Upper lobe of left lung (tissue), 6 donors: ENCODE results near the gene KDM4F. TPM values are rescaled to one million over a fixed set of nuclear protein-coding genes. Genes with fewer than 3 reads are reported as not detected.

Source experiments
- ATAC-seq, 2 donors: fragments of 200-7000 bp; cut with Tn5 transposase; one replicate each; pipeline ENCODE4 v1.9.1; 2022; ENCODE audit warnings: mild to moderate bottlenecking in 2 of 2, moderate library complexity in 2 of 2; ENCODE audit not compliant: low FRiP score in 2 of 2
- DNase-seq, 2 donors: peaks; one replicate each; pipeline ENCODE4 v3.0.0-alpha.2; 2019 to 2020
- H3K27ac ChIP-seq, 4 donors: fragments of 200-600 bp; sonication (generic); one replicate each; pipeline ENCODE4 v1.5.1; 2016 to 2019
- H3K27me3 ChIP-seq, 4 donors: fragments of 200-600 bp; sonication (generic); one replicate each; pipeline ENCODE4 v1.5.1; 2017 to 2019
- H3K36me3 ChIP-seq, 4 donors: fragments of 200-600 bp; sonication (generic); one replicate each; pipeline ENCODE4 v1.5.1; 2016 to 2019
- H3K4me1 ChIP-seq, 4 donors: fragments of 200-600 bp; sonication (generic); one replicate each; pipeline ENCODE4 v1.5.1; 2018 to 2019
- H3K4me3 ChIP-seq, 4 donors: fragments of 200-600 bp; sonication (generic); one replicate each; pipeline ENCODE4 v1.5.1; 2017 to 2019; ENCODE audit warnings: mild to moderate bottlenecking in 2 of 4, moderate library complexity in 1 of 4
- H3K9me3 ChIP-seq, 4 donors: fragments of 200-600 bp; sonication (generic); one replicate each; pipeline ENCODE4 v1.5.1; 2018 to 2019
- EP300 ChIP-seq, 4 donors: sonication (generic); formaldehyde crosslinking; IDR thresholded peaks; one replicate each; pipeline ENCODE4 v1.5.1; 2017; ENCODE audit warnings: antibody characterized with exemption in 4 of 4, control low read depth in 2 of 4
- POLR2A ChIP-seq, 4 donors: fragments of 450-650 bp; IDR thresholded peaks; one replicate each; pipeline ENCODE4 v1.5.1; 2016 to 2017; ENCODE audit warnings: antibody characterized with exemption in 4 of 4, mild to moderate bottlenecking in 2 of 4
- POLR2AphosphoS5 ChIP-seq, 2 donors: sonication (generic); formaldehyde crosslinking; IDR thresholded peaks; one replicate each; pipeline ENCODE4 v1.5.1; 2017; ENCODE audit warnings: antibody characterized with exemption in 2 of 2
- WGBS, 2 donors: methylation state at CpG; one replicate each; pipeline ENCODE4 v1.1.5; 2017 to 2018; 5-methylcytosine and 5-hydroxymethylcytosine counted together
- total RNA-seq, 6 donors: library from RNA; depleted of rRNA in 4 of 6; stranded (reverse); fragments of >200 nt in 4 of 6; gene quantifications; one replicate each; pipeline versions ENCODE4 v1.1.0 to v1.2.1, GENCODE V29; 2016 to 2021
- TF ChIP-seq, protein P1 (sequence below), 6 experiments: fragments of 450-650 bp in 4 of 6; fragments of 200-600 bp in 2 of 6; sonication (generic) in 2 of 6; IDR thresholded peaks; one replicate each; pipeline ENCODE4 v1.5.1; 2016 to 2019; ENCODE audit warnings: antibody characterized with exemption in 6 of 6
- donor health status: DM: no; HTN: no; CAD: no; lungs with moderate emphysema.
- donor health status: DM: no; HTN: yes; CAD: no; lungs with severe emphysema.

KDM4F gene
- total RNA-seq, 6 donors from 2014 or later = not detected

DNA sequence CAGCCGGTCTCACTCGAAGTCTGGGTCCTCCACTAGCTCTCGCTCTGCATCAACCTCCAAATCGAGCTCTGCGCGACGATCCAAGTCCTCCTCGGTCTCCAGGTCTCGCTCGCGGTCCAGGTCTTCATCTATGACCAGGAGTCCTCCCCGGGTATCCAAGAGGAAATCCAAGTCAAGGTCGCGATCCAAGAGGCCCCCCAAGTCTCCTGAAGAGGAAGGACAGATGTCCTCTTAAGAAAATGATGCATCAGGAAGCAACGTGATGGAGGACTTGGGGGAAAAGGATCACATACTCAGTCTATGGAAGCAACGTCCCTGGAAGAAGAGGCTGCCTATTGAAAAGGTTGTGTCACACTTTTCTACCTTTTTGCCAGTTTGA is 18.6 kb downstream of the KDM4F start:
- TF ChIP-seq EP300 (IDR thresholded peaks at IDR 0.05) = no peak
- no peak for TF ChIP-seq POLR2AphosphoS5 (IDR thresholded peaks at IDR 0.05)
- no peak for TF ChIP-seq POLR2A (IDR thresholded peaks at IDR 0.05)
- TF ChIP-seq, protein P1, sequence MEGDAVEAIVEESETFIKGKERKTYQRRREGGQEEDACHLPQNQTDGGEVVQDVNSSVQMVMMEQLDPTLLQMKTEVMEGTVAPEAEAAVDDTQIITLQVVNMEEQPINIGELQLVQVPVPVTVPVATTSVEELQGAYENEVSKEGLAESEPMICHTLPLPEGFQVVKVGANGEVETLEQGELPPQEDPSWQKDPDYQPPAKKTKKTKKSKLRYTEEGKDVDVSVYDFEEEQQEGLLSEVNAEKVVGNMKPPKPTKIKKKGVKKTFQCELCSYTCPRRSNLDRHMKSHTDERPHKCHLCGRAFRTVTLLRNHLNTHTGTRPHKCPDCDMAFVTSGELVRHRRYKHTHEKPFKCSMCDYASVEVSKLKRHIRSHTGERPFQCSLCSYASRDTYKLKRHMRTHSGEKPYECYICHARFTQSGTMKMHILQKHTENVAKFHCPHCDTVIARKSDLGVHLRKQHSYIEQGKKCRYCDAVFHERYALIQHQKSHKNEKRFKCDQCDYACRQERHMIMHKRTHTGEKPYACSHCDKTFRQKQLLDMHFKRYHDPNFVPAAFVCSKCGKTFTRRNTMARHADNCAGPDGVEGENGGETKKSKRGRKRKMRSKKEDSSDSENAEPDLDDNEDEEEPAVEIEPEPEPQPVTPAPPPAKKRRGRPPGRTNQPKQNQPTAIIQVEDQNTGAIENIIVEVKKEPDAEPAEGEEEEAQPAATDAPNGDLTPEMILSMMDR (IDR thresholded peaks at IDR 0.05) = no peak
- H3K4me3 ChIP-seq = peak overlapping the region; percentile 63 to 76 (median 70)
- no peaks in the 10 kb centered on the region for H3K9me3 ChIP-seq
- peak in 1 of 2 donors; percentile 4 for ATAC-seq
- H3K4me1 ChIP-seq = peaks cover 6 to 15% (median 10%) of the 10 kb centered on the region in 4 donors
- H3K27ac ChIP-seq = peak overlapping the region; percentile 93 to 99 (median 96)
- no peaks in the 10 kb centered on the region for H3K27me3 ChIP-seq
- no peaks in the 10 kb centered on the region for H3K36me3 ChIP-seq
- DNase-seq = no peak
- 0 to 2% methylated on average over 16 of the region's 16 CpGs for WGBS, 2 donors

DNA sequence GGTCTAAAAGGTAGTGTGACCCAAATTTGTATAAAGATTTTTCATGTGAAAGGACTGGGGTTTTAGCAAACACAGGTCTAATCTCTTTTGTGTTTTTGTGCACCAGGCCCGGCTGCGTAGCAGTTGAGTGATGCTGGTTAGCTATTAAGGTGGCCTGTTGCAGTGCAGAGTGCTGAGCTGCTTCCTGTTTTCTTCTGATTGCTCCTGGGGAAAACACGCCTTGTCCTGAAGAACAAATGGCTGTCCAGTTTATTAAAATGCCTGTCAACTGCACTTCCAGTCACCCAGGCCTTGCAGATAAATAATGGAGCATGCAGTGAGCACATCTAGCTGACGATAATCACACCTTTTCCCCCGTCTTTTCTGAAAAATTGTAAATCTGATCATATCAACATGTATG is 19.3 kb downstream of the KDM4F start:
- ATAC-seq (peak; percentile 90 to 96), DNase-seq (peak in 1 of 2 donors; percentile 91)
- peaks cover 6 to 15% (median 10%) of the 10 kb centered on the region in 4 donors for H3K4me1 ChIP-seq
- peak overlapping the region; percentile 63 to 76 (median 70) for H3K4me3 ChIP-seq
- H3K27me3 ChIP-seq = no peaks in the 10 kb centered on the region
- peak overlapping the region; percentile 93 to 99 (median 96) for H3K27ac ChIP-seq
- no peaks in the 10 kb centered on the region for H3K36me3 ChIP-seq
- no peaks in the 10 kb centered on the region for H3K9me3 ChIP-seq
- 1 to 5% methylated on average over 5 of the region's 5 CpGs for WGBS, 2 donors
- TF ChIP-seq POLR2AphosphoS5 (IDR thresholded peaks at IDR 0.05) (peak; percentile 74 to 94), EP300 (IDR thresholded peaks at IDR 0.05) (no peak), POLR2A (IDR thresholded peaks at IDR 0.05) (peak in 3 of 4 donors; percentile 71 to 94 (median 88))
- TF ChIP-seq, protein P1 (IDR thresholded peaks at IDR 0.05) = peak in 1 of 6 experiments; percentile 5

DNA sequence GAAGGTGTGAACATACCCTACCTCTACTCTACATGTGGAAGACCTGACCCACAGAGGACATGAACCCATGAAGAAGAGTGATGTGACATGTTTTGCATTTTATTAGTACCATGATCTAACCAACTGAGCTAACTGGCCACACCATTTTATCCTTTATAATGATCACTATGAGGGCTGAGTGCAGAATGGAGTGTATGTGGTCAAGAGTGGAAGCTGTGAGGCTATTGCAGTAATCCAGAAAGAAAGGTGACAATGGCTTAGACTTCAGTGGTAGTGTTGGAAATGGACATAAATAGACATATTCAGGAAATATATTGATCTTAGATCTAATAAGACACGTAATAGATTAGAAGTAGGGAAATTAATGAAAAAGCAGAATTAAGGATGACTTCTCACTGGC is 21.2 kb downstream of the KDM4F start:
- Histone ChIP-seq H3K27ac (no peak overlapping the region), H3K36me3 (no peaks in the 10 kb centered on the region), H3K27me3 (no peaks in the 10 kb centered on the region), H3K4me1 (peaks cover 21 to 29% (median 24%) of the 10 kb centered on the region in 4 donors), H3K9me3 (no peaks in the 10 kb centered on the region), H3K4me3 (no peak overlapping the region)
- WGBS, 2 donors = 84 to 91% methylated on average over 1 of the region's 1 CpG
- no peak for TF ChIP-seq POLR2A (IDR thresholded peaks at IDR 0.05)
- no peak for TF ChIP-seq POLR2AphosphoS5 (IDR thresholded peaks at IDR 0.05)
- TF ChIP-seq, protein P1 (IDR thresholded peaks at IDR 0.05) = no peak
- TF ChIP-seq EP300 (IDR thresholded peaks at IDR 0.05) = no peak
- DNase-seq (no peak), ATAC-seq (no peak)

DNA sequence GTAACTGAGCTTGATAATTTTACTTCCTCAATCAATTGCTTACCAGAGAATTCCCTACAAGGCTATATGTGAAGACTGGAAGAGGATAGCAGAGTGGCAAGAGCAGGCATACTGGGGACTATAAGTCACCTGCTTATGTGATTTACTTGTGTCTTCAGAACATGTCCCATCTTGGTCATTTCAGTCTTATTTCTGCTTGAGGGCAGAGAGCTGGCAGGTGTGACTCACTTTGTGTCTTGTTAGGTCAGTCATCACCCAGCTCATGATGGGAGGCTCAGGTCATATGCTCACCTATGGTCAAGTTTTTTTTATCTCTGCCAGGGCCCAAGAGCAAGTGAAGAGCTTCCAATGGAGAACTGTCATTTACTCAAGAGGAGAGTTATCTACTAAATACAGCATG is 23.7 kb downstream of the KDM4F start:
- H3K4me3 ChIP-seq = no peak overlapping the region
- DNase-seq = no peak
- no peak overlapping the region for H3K27ac ChIP-seq
- H3K4me1 ChIP-seq = peaks cover 37 to 48% (median 42%) of the 10 kb centered on the region in 4 donors
- ATAC-seq = no peak
- H3K36me3 ChIP-seq = no peaks in the 10 kb centered on the region
- H3K27me3 ChIP-seq = no peaks in the 10 kb centered on the region
- no peaks in the 10 kb centered on the region for H3K9me3 ChIP-seq
- TF ChIP-seq POLR2AphosphoS5 (IDR thresholded peaks at IDR 0.05) = no peak
- TF ChIP-seq EP300 (IDR thresholded peaks at IDR 0.05) = no peak
- TF ChIP-seq, protein P1 (IDR thresholded peaks at IDR 0.05) = no peak
- TF ChIP-seq POLR2A (IDR thresholded peaks at IDR 0.05) = no peak
